GM12878 (cell line): ENCODE measurements around the gene ACAP2. TPM values are rescaled to one million over a fixed set of nuclear protein-coding genes. Genes with fewer than 3 reads are reported as not detected.

Experiments used
- ATAC-seq: fragments of 200-7000 bp; cut with Tn5 transposase; 3 replicates; pipeline ENCODE4 v1.9.1; 2020; ENCODE audit warnings: mild to moderate bottlenecking, moderate library complexity
- BruUV-seq: library from RNA; stranded (reverse); fragments of 400-500 nt; replicated peaks from 2 replicates; lab custom pipeline; 2021; lab: Mats Ljungman, UMichigan
- CTCF ChIA-PET: fragments of 300-600 bp; sonication (Branson Sonifier 250); formaldehyde crosslinking; extraction: SDS; loops from one replicate; lab custom pipeline; 2021; ENCODE audit warnings: inconsistent platforms; lab: Yijun Ruan, JAX
- POLR2A ChIA-PET: fragments of 350-600 bp; formaldehyde crosslinking; extraction: SDS; loops from one replicate; lab custom pipeline; 2021; ENCODE audit warnings: inconsistent platforms; lab: Charles Lee
- RAD21 ChIA-PET: fragments of 300-600 bp; sonication (Branson Sonifier 250); formaldehyde crosslinking; loops from one replicate; lab custom pipeline; 2023; ENCODE audit warnings: antibody characterized with exemption; ENCODE audit not compliant: unreplicated experiment; lab: Charles Lee
- SMC1A ChIA-PET: fragments of 300-600 bp; sonication (Branson Sonifier 250); formaldehyde crosslinking; loops from one replicate; lab custom pipeline; 2023; ENCODE audit not compliant: unreplicated experiment, uncharacterized antibody; lab: Charles Lee
- DNase-seq: peaks from one replicate; pipeline ENCODE4 v3.0.0-alpha.2; 2011; ENCODE audit warnings: low read depth, low spot score
- FAIRE-seq: peaks from 3 replicates; lab custom pipeline; 2011; peaks lifted over from hg19 to GRCh38; lab: Jason Lieb, UNC
- H2AFZ ChIP-seq: 2 replicates; pipeline ENCODE4 v1.6.0; 2011; ENCODE audit warnings: low read depth, low read length, control low read depth; ENCODE audit not compliant: control insufficient read depth
- H3K27ac ChIP-seq: 2 replicates; pipeline ENCODE4 v1.5.1; 2011; ENCODE audit warnings: control low read depth; ENCODE audit not compliant: control insufficient read depth, insufficient read depth
- H3K27me3 ChIP-seq, 2 experiments: replicated peaks in 1 of 2; 2 replicates each; pipeline versions ENCODE4 v1.6.0 to v1.6.1; 2011; ENCODE audit warnings: low read length in 1 of 2; ENCODE audit not compliant: control insufficient read depth in 2 of 2, insufficient read depth in 2 of 2
- H3K36me3 ChIP-seq, 2 experiments: 2 replicates each; pipeline ENCODE4 v1.5.1; 2011; ENCODE audit warnings: low read length in 1 of 2; ENCODE audit not compliant: control insufficient read depth in 2 of 2, insufficient read depth in 2 of 2
- H3K4me1 ChIP-seq: 2 replicates; pipeline ENCODE4 v1.6.1; 2011; ENCODE audit warnings: mild to moderate bottlenecking, low read length, moderate library complexity, mixed read lengths; ENCODE audit not compliant: control insufficient read depth, insufficient read depth
- H3K4me2 ChIP-seq: 2 replicates; pipeline ENCODE4 v1.6.0; 2011; ENCODE audit warnings: control low read depth; ENCODE audit not compliant: control insufficient read depth, insufficient read depth
- H3K4me3 ChIP-seq: fragments of 200-600 bp; sonication (generic); 2 replicates; pipeline ENCODE4 v1.5.1; 2016
- H3K79me2 ChIP-seq: 2 replicates; pipeline ENCODE4 v1.6.0; 2011; ENCODE audit warnings: low read length; ENCODE audit not compliant: control insufficient read depth, insufficient read depth
- H3K9ac ChIP-seq: 2 replicates; pipeline ENCODE4 v1.8.0; 2011; ENCODE audit warnings: low read length, control low read depth, mixed read lengths; ENCODE audit not compliant: control insufficient read depth, insufficient read depth
- H3K9me3 ChIP-seq: replicated peaks from 3 replicates; pipeline ENCODE4 v1.5.1; 2011; ENCODE audit warnings: mild to moderate bottlenecking, low read length; ENCODE audit not compliant: control insufficient read depth, insufficient read depth
- H4K20me1 ChIP-seq: 2 replicates; pipeline ENCODE4 v1.6.0; 2011; ENCODE audit not compliant: control insufficient read depth, insufficient read depth
- ATF7 ChIP-seq: fragments of 450-650 bp; IDR thresholded peaks from 2 replicates; pipeline ENCODE4 v1.6.1; 2016; ENCODE audit warnings: low read depth, mild to moderate bottlenecking
- CHD2 ChIP-seq: IDR thresholded peaks from 2 replicates; pipeline ENCODE4 v1.6.1; 2011; ENCODE audit warnings: low read depth, low read length, improper control_type of control experiment, borderline replicate concordance
- IKZF1 ChIP-seq: fragments of 450-650 bp; conservative IDR thresholded peaks from 2 replicates; pipeline ENCODE4 v1.6.1; 2017; ENCODE audit warnings: antibody characterized with exemption, mild to moderate bottlenecking
- IRF4 ChIP-seq: IDR thresholded peaks from 2 replicates; pipeline ENCODE4 v1.6.1; 2011; ENCODE audit warnings: low read depth, low read length
- MEF2A ChIP-seq: IDR thresholded peaks from 2 replicates; pipeline ENCODE4 v1.6.1; 2011; ENCODE audit warnings: low read depth, mild to moderate bottlenecking, low read length, moderate library complexity; ENCODE audit not compliant: insufficient read depth
- NR2C2 ChIP-seq: IDR thresholded peaks from 2 replicates; pipeline ENCODE4 v1.6.1; 2011; ENCODE audit warnings: borderline replicate concordance, low read depth; ENCODE audit not compliant: control insufficient read depth, insufficient read length
- PML ChIP-seq: IDR thresholded peaks from 2 replicates; pipeline ENCODE4 v1.6.1; 2012; ENCODE audit warnings: low read length, inconsistent platforms
- ZZZ3 ChIP-seq: IDR thresholded peaks from 2 replicates; pipeline ENCODE4 v1.6.1; 2011; ENCODE audit warnings: low read depth; ENCODE audit not compliant: control insufficient read depth, insufficient read length
- WGBS: methylation state at CpG from one replicate; pipeline ENCODE4 v1.1.6; 2016; ENCODE audit warnings: low lambda C conversion rate; ENCODE audit not compliant: insufficient replicate concordance, insufficient coverage; ENCODE audit errors: missing lambda C conversion rate; 5-methylcytosine and 5-hydroxymethylcytosine counted together
- in situ Hi-C: fragments of 300-500 bp; cut with MboI; formaldehyde crosslinking; loops from 9 replicates; pipeline ENCODE4 v1.14.3; 2018; ENCODE audit warnings: mixed read lengths
- intact Hi-C: fragments of 100-400 bp; cut with micrococcal nuclease; formaldehyde crosslinking; loops from one replicate; pipeline ENCODE4 v1.14.2; 2022; ENCODE audit not compliant: unreplicated experiment
- polyA plus RNA-seq, 11 experiments: library from polyadenylated mRNA; depleted of rRNA in 4 of 11; unstranded in 6 of 11; stranded (reverse) in 5 of 11; fragments of >200 nt; fragmentation: Nextera tagmentation in 4 of 11; fragmentation: Illumina TruSeq in 1 of 11; extraction: Ambion mirVana in 4 of 11; extraction: Trizol in 1 of 11; gene quantifications; 1 replicate in 1 of 11; 2 replicates in 10 of 11; pipeline versions ENCODE4 v1.2.1 to v1.2.3, GENCODE V29; 2011 to 2016; ENCODE audit warnings: inconsistent platforms in 2 of 11, missing spikeins in 2 of 11, low read depth in 1 of 11
- total RNA-seq, 4 experiments: library from RNA; depleted of rRNA in 3 of 4; stranded (reverse); fragments of >200 nt in 3 of 4; fragmentation: Illumina TruSeq in 1 of 4; extraction: Trizol in 1 of 4; gene quantifications; 2 replicates each; pipeline versions ENCODE4 v1.2.1 to v1.2.3, GENCODE V29; 2013 to 2021
- TF ChIP-seq, protein P1 (sequence below): IDR thresholded peaks from 2 replicates; pipeline ENCODE4 v1.6.1; 2011; ENCODE audit warnings: low read depth, mild to moderate bottlenecking, low read length, moderate library complexity, borderline replicate concordance; ENCODE audit errors: extremely low read depth
- TF ChIP-seq, protein P2 (sequence below): fragments of 450-650 bp; IDR thresholded peaks from 2 replicates; pipeline ENCODE4 v1.6.1; 2016; ENCODE audit warnings: mild to moderate bottlenecking, moderate library complexity, borderline replicate concordance
- TF ChIP-seq, protein P3 (sequence below): IDR thresholded peaks from 2 replicates; pipeline ENCODE4 v1.6.1; 2012; ENCODE audit warnings: low read length, inconsistent platforms

Gene ACAP2
- total and polyA plus RNA-seq, 10 of the 15 experiments (the other 5 are each of a cell fraction or from before 2014, with no cell fraction given): 7.1 to 53.8 (median 35.7) TPM

DNA sequence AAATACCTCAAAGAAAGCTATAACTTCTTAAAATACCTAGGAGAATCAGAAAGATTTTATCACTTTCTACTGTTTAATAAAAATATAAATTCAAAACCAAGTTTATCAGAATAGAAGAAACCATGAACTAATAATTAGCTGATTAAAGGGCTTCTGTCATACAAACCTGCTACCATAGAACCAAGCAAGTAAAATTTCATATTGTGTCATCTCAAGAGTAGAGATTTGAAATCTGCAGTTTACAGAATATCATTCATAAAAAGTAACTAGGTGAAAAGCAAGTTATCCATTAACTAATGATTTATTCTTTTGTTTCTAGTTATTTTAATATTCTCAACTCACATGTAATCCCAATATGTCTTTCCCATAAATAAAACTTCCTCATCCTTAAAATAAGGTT, 135.1 kb downstream of the ACAP2 start:
- intact Hi-C loops (no loop called here), in situ Hi-C loops (no loop called here)
- ChIA-PET SMC1A (interaction anchor here (0.6 to 1.6 kb wide), 6 partner anchors 10 to 215 kb away, joined by 3 to 6 read pairs (median 4); partner anchors contain the start of gene XXYLT1), POLR2A (interaction anchor here (0.8 kb wide), 1 partner anchor 22 kb away, joined by 3 read pairs; no protein-coding TSS in a partner anchor), CTCF (interaction anchor here (0.6 to 3.3 kb wide), 5 partner anchors 10 to 226 kb away, joined by 3 to 9 read pairs (median 3); partner anchors contain the start of gene XXYLT1), RAD21 (interaction anchor here (0.6 to 1.0 kb wide), 2 partner anchors 36 to 78 kb away, joined by 3 read pairs; partner anchors contain the start of gene XXYLT1)
- no peak overlapping the region for H3K4me3 ChIP-seq
- no peaks in the 10 kb centered on the region for H3K27me3 ChIP-seq
- no TSS peak for BruUV-seq
- peaks cover 0 to 16% of the 10 kb centered on the region in 2 experiments; a peak in 3 of 4 replicates for H3K36me3 ChIP-seq
- no peak overlapping the region for H3K27ac ChIP-seq
- TF ChIP-seq, protein P1, sequence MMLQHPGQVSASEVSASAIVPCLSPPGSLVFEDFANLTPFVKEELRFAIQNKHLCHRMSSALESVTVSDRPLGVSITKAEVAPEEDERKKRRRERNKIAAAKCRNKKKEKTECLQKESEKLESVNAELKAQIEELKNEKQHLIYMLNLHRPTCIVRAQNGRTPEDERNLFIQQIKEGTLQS: no peak
- TF ChIP-seq ATF7: 0 out of 2 replicates have a peak, but pooled peaks have one; percentile 19
- H2AFZ ChIP-seq: no peak overlapping the region
- peak; percentile 57 for ATAC-seq
- no peaks in the 10 kb centered on the region for H4K20me1 ChIP-seq
- no peaks in the 10 kb centered on the region for H3K9me3 ChIP-seq
- H3K4me1 ChIP-seq: no peaks in the 10 kb centered on the region
- H3K79me2 ChIP-seq: no peaks in the 10 kb centered on the region
- no peak overlapping the region for H3K4me2 ChIP-seq
- DNase-seq: no peak
- no peak overlapping the region for H3K9ac ChIP-seq
- no peak for FAIRE-seq

DNA sequence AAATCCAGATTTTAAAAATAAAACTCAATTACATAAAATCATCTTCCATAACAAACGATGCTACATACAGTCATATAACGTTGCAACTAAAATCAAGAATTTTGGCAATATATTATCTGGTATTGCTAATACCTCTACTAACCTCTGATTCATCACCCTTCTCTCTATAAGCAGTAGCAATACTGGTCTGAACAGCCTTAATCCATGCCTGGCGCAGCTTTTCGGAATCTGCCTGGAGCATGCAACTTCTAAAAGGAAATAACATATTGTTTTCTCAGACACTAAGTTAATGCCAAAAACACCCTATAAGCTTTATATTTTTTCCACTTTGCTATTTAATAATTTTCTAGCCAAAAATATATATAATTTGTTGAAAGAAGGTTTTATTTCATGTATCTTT, 136.5 kb downstream of the ACAP2 start:
- ChIA-PET RAD21 (interaction anchor here (1.4 kb wide), 1 partner anchor 35 kb away, joined by 4 read pairs; the partner anchor contains the start of gene XXYLT1), POLR2A (interaction anchor here (0.6 kb wide), 1 partner anchor 109 kb away, joined by 3 read pairs; no protein-coding TSS in a partner anchor), SMC1A (interaction anchor here (0.9 kb wide), 1 partner anchor 89 kb away, joined by 3 read pairs; no protein-coding TSS in a partner anchor), CTCF (interaction anchor here (1.9 kb wide), 1 partner anchor 35 kb away, joined by 9 read pairs; the partner anchor contains the start of gene XXYLT1)
- H3K79me2 ChIP-seq: no peaks in the 10 kb centered on the region
- ATAC-seq (no peak), DNase-seq (no peak), FAIRE-seq (no peak)
- H3K27me3 ChIP-seq: no peaks in the 10 kb centered on the region
- no peak overlapping the region for H2AFZ ChIP-seq
- no peaks in the 10 kb centered on the region for H3K4me1 ChIP-seq
- no peak overlapping the region for H3K27ac ChIP-seq
- H3K4me2 ChIP-seq: no peak overlapping the region
- intact Hi-C loops (no loop called here), in situ Hi-C loops (no loop called here)
- H4K20me1 ChIP-seq: no peaks in the 10 kb centered on the region
- H3K9me3 ChIP-seq: no peaks in the 10 kb centered on the region
- WGBS: 97% methylated on average over 4 of the region's 4 CpGs
- H3K9ac ChIP-seq: no peak overlapping the region
- BruUV-seq: no TSS peak
- H3K36me3 ChIP-seq: peaks cover 0 to 20% of the 10 kb centered on the region in 2 experiments
- no peak overlapping the region for H3K4me3 ChIP-seq
- TF ChIP-seq, protein P2, sequence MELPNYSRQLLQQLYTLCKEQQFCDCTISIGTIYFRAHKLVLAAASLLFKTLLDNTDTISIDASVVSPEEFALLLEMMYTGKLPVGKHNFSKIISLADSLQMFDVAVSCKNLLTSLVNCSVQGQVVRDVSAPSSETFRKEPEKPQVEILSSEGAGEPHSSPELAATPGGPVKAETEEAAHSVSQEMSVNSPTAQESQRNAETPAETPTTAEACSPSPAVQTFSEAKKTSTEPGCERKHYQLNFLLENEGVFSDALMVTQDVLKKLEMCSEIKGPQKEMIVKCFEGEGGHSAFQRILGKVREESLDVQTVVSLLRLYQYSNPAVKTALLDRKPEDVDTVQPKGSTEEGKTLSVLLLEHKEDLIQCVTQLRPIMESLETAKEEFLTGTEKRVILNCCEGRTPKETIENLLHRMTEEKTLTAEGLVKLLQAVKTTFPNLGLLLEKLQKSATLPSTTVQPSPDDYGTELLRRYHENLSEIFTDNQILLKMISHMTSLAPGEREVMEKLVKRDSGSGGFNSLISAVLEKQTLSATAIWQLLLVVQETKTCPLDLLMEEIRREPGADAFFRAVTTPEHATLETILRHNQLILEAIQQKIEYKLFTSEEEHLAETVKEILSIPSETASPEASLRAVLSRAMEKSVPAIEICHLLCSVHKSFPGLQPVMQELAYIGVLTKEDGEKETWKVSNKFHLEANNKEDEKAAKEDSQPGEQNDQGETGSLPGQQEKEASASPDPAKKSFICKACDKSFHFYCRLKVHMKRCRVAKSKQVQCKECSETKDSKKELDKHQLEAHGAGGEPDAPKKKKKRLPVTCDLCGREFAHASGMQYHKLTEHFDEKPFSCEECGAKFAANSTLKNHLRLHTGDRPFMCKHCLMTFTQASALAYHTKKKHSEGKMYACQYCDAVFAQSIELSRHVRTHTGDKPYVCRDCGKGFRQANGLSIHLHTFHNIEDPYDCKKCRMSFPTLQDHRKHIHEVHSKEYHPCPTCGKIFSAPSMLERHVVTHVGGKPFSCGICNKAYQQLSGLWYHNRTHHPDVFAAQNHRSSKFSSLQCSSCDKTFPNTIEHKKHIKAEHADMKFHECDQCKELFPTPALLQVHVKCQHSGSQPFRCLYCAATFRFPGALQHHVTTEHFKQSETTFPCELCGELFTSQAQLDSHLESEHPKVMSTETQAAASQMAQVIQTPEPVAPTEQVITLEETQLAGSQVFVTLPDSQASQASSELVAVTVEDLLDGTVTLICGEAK: no peak
- TF ChIP-seq CHD2 (no peak), PML (no peak), MEF2A (no peak), NR2C2 (no peak), IKZF1 (no peak), ZZZ3 (no peak), IRF4 (no peak)
- TF ChIP-seq, protein P3, sequence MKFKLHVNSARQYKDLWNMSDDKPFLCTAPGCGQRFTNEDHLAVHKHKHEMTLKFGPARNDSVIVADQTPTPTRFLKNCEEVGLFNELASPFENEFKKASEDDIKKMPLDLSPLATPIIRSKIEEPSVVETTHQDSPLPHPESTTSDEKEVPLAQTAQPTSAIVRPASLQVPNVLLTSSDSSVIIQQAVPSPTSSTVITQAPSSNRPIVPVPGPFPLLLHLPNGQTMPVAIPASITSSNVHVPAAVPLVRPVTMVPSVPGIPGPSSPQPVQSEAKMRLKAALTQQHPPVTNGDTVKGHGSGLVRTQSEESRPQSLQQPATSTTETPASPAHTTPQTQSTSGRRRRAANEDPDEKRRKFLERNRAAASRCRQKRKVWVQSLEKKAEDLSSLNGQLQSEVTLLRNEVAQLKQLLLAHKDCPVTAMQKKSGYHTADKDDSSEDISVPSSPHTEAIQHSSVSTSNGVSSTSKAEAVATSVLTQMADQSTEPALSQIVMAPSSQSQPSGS: no peak
